ENCODE data around the gene MUC5B. TPM values are rescaled to one million over a fixed set of nuclear protein-coding genes. Genes with fewer than 3 reads are reported as not detected.

Gene MUC5B
- total and polyA plus RNA-seq, 2 donors (not counting 1 experiment from before 2014, with no cell fraction given) = not detected

GRCh38 chr11:1304380-1304779 lies 81.5 kb downstream of the MUC5B start:
- Histone ChIP-seq H3K79me2 (ENCODE audit: control insufficient read depth, insufficient read depth, low read length) (peaks cover 97% of the 10 kb centered on the region), H3K27me3 (replicated peaks in 1 of 4; ENCODE audit: control extremely low read depth in 1 of 4, control insufficient read depth in 3 of 4, insufficient read depth in 4 of 4, low read length in 3 of 4) (no peaks in the 10 kb centered on the region), H3K4me3 (ENCODE audit: control extremely low read depth in 1 of 5, extremely low read depth in 1 of 5, insufficient read depth in 1 of 5, low read depth in 2 of 5, low read length in 4 of 5) (no peak overlapping the region), H3K4me2 (replicated peaks; ENCODE audit: low read depth, low read length, poor library complexity, severe bottlenecking) (no peak overlapping the region), H3K9ac (ENCODE audit: low read length) (no peak overlapping the region), H3K4me1 (ENCODE audit: control insufficient read depth in 2 of 2, insufficient read depth in 2 of 2, low read length in 2 of 2) (peaks cover 24 to 29% of the 10 kb centered on the region in 2 donors), H3K36me3 (replicated peaks in 1 of 2; ENCODE audit: control extremely low read depth in 1 of 2, control insufficient read depth in 1 of 2, extremely low read depth in 1 of 2, insufficient read depth in 2 of 2, low read length in 1 of 2) (peaks cover 0 to 13% of the 10 kb centered on the region in 2 experiments), H3K9me3 (ENCODE audit: control extremely low read depth in 1 of 3, control insufficient read depth in 2 of 3, insufficient read depth in 1 of 3, low read length in 2 of 3) (no peaks in the 10 kb centered on the region), H4K20me1 (ENCODE audit: control insufficient read depth, insufficient read depth, low read length, poor library complexity, severe bottlenecking) (peaks cover 94% of the 10 kb centered on the region), H3K27ac (ENCODE audit: low read length in 2 of 2) (no peak overlapping the region), H2AFZ (ENCODE audit: insufficient read depth, low read depth, low read length, poor library complexity, severe bottlenecking) (no peak overlapping the region)
- WGBS (ENCODE audit: insufficient coverage) = 91% methylated on average over 13 of the region's 14 CpGs
- DNase-seq (no peak), ATAC-seq (ENCODE audit: low read depth) (no peak)
- Mint-ChIP-seq H3K4me3 (no peak overlapping the region), H3K9me3 (ENCODE audit: insufficient read depth) (no peaks in the 10 kb centered on the region), H3K27me3 (no peaks in the 10 kb centered on the region), H3K27ac (no peak overlapping the region), H3K4me1 (peaks cover 43% of the 10 kb centered on the region)
- ChIA-PET POLR2A (no interaction called here), CTCF (interaction anchor here (0.7 to 1.3 kb wide), 2 partner anchors 79 to 84 kb away, joined by 3 to 5 read pairs; no protein-coding TSS in a partner anchor)
- TF ChIP-seq EZH2 (IDR thresholded peaks at IDR 0.05; ENCODE audit: borderline replicate concordance, insufficient read depth, low read depth, low read length, poor library complexity, severe bottlenecking) (no peak), CTCF (IDR thresholded peaks at IDR 0.05) (no peak)
- intact Hi-C loops (cut with micrococcal nuclease) = no loop called here

GRCh38 chr11:1305063-1305495 lies 82.2 kb downstream of the MUC5B start:
- CTCF ChIA-PET = interaction anchor here (0.7 kb wide), 1 partner anchor 83 kb away, joined by 3 read pairs; no protein-coding TSS in a partner anchor
- Histone ChIP-seq H3K4me3 (ENCODE audit: control extremely low read depth in 1 of 5, extremely low read depth in 1 of 5, insufficient read depth in 1 of 5, low read depth in 2 of 5, low read length in 4 of 5) (no peak overlapping the region), H3K4me2 (replicated peaks; ENCODE audit: low read depth, low read length, poor library complexity, severe bottlenecking) (no peak overlapping the region), H3K9ac (ENCODE audit: low read length) (no peak overlapping the region), H3K36me3 (replicated peaks in 1 of 2; ENCODE audit: control extremely low read depth in 1 of 2, control insufficient read depth in 1 of 2, extremely low read depth in 1 of 2, insufficient read depth in 2 of 2, low read length in 1 of 2) (peaks cover 0 to 13% of the 10 kb centered on the region in 2 experiments), H4K20me1 (ENCODE audit: control insufficient read depth, insufficient read depth, low read length, poor library complexity, severe bottlenecking) (peaks cover 88% of the 10 kb centered on the region), H3K27me3 (replicated peaks in 1 of 4; ENCODE audit: control extremely low read depth in 1 of 4, control insufficient read depth in 3 of 4, insufficient read depth in 4 of 4, low read length in 3 of 4) (no peaks in the 10 kb centered on the region), H3K9me3 (ENCODE audit: control extremely low read depth in 1 of 3, control insufficient read depth in 2 of 3, insufficient read depth in 1 of 3, low read length in 2 of 3) (peaks cover 0 to 4% (median 0%) of the 10 kb centered on the region in 3 donors), H3K27ac (ENCODE audit: low read length in 2 of 2) (no peak overlapping the region), H3K4me1 (ENCODE audit: control insufficient read depth in 2 of 2, insufficient read depth in 2 of 2, low read length in 2 of 2) (peaks cover 28 to 34% of the 10 kb centered on the region in 2 donors), H3K79me2 (ENCODE audit: control insufficient read depth, insufficient read depth, low read length) (peaks cover 91% of the 10 kb centered on the region), H2AFZ (ENCODE audit: insufficient read depth, low read depth, low read length, poor library complexity, severe bottlenecking) (no peak overlapping the region)
- H3K27me3 Mint-ChIP-seq = no peaks in the 10 kb centered on the region
- no peak for TF ChIP-seq CTCF (IDR thresholded peaks at IDR 0.05)
- TF ChIP-seq EZH2 (IDR thresholded peaks at IDR 0.05; ENCODE audit: borderline replicate concordance, insufficient read depth, low read depth, low read length, poor library complexity, severe bottlenecking) = no peak
- no peaks in the 10 kb centered on the region for H3K9me3 Mint-ChIP-seq (ENCODE audit: insufficient read depth)
- H3K4me1 Mint-ChIP-seq = peaks cover 44% of the 10 kb centered on the region
- no peak overlapping the region for H3K27ac Mint-ChIP-seq
- POLR2A ChIA-PET = no interaction called here
- H3K4me3 Mint-ChIP-seq = no peak overlapping the region
- DNase-seq (no peak), ATAC-seq (ENCODE audit: low read depth) (no peak)
- intact Hi-C loops (cut with micrococcal nuclease) = loop anchor here (5.0 kb wide), 1 partner anchor 768 kb away; the partner anchor contains the start of genes HRAS and LRRC56
- 93% methylated on average over 11 of the region's 13 CpGs for WGBS (ENCODE audit: insufficient coverage)

Measured in B cell (primary cell).